NCI-H2029 treated with DMSO at 0.1 percent for 48 hours (cell line): Measurements from ENCODE around the gene CFI.

Experiments used
- DNase-seq: peaks from one replicate; lab custom pipeline; 2025; lab: John Stamatoyannopoulos, UW

The CFI gene

DNA sequence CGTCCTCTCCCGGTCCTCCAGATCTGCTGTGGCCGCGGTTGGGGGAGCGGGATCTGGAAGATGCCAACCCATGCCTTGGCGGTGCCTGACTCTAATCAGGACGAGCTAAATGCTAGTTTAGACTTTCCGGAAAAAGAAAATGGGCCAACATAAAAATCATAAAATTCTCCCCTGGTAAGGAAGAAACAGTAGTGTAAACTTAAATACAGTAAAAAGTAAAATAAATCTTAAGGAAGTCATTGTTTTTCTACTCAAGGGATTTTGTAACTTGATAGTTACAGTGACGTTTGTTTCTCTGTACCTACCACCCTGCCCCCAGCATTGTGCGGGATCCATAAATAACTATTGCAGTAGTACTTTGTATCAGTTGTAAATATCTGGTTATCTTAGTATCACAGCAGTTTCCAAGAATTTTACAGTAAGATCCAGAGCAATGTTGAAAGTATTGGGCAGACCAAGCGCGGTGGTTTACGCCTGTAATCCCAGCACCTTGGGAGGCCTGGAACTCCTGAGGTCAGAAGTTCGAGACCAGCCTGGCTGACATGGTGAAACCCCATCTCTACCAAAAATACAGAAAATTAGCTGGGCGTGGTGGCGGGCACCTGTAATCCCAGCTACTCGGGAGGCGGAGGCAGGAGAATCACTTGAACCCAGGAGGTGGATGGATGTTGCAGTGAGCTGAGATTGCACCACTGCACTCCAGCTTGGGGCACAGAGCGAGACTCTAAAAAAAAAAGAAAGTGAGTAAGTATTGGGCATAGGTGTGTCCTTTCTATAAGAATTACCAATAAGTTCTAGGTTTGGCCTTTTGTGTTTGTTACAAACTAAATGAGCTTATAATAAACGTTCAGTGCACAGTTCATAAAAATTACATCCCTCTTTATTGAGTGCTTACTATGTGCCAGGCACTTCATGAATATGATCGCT, 70.9 kb downstream of the CFI start:
- DNase-seq: no peak

DNA sequence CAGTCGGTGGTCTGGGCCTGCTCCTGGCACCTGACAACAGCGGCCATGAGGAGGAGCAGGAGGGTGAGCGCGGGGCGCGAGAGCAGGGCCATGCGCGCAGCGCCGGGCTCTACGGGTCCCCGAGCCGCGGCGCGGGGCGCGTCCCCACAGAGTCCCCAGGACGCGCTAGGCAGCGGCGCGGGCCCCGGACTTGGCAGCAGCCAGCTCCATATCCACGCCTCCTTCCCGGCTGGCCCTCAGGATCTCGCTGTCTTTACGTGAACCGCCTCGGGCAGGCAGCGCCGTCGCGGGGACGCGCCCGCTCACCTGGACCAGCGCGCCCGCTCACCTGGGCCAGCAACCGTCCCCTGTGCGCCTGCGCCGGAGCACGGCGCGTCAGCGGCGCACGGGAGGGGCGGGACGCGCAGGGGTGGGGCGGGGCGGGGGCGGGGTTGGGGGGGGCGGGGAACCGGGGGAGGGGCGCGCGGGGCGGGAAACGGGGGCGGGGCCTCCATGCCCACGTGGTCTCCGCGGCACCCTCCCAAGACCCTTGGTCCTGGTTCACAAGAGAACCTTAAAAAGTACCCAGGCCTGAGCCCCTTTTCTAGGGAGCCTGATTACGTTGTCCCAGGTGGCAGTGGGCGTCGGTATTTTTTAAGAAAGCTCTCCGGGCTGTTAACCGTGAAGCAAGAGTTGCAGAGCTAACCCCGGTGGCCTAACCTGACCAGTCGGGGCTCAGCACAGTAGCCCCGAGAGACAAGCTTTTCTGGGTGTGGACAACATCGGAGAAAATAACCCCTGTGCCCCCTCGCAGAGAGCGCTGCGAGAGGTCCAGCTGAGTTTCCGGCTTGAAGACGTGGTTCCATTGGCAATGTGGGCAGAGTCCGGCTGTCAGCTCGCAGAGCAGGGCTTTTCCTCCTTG, 71.8 kb downstream of the CFI start, which contains the start of gene PLA2G12A:
PLA2G12A (minus strand) TSS at position 353 of the 901 bp plus-strand sequence; CDS start at position 92, 261 bp downstream.
- DNase-seq: peak; percentile 39

DNA sequence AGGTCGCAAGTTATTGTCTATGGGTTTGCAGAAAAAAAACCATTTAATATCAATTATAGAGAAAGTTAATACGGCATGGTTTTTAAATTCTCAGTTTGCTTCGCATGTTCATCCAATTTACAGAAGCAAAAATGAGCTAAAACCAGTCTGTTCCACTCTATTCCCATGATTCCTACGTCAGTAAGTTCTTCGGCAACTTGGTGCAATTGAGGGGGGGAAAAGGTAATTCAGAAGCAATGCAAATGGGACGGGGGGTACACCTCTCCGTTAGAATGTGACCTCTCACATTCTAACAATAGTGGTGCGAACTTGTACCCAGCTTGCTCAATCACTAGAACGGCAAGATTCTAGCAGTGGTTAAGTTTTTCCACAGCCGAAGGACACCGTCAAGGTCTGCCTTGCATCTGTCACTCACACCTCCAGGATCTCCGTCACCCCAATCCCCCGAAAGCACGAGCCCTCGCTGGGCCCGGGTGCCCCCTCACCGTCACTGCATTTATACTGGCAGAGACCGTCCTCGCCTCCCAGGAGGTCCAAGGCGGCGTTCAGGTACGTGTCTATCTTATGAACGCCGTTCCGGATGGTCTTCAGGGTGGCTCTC, 72.6 kb downstream of the CFI start:
- DNase-seq: no peak

DNA sequence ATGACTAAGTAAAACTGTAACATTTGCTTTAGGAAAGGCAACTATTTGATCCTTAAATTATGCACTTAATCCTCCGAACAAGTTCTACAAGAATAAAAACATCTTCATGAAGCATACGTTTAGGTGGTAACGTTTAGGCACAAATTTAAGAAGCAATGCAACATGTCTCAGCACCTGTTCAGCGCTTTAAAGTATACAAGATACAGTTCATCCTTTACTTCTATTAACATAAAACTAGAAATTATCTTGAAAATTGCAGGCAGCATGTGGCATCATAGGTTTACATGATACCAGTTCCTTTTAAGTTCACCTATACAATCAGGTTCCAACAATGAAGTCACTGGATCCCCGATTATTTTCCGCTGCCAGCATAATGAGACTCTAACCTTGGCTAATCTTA, 73.4 kb downstream of the CFI start:
- DNase-seq: no peak

DNA sequence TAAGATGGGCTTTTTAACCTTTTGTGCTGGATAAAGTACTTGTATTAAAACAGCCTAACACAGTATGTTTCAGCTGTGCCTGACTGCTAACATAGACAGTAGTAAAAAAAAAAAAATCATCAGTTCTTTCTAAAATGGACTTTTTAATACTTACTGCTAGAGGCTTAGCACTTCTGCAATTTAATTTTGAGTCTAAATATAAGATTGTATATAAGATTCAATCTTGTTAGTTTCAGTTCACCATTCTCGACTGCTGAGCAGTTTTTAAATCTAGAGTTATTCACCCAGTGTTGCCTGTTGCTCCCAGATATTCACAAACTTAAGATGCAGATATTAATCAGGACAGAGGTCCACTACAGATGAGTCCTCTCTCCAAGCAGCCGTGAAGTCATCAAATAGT, 78.7 kb downstream of the CFI start:
- DNase-seq: no peak

DNA sequence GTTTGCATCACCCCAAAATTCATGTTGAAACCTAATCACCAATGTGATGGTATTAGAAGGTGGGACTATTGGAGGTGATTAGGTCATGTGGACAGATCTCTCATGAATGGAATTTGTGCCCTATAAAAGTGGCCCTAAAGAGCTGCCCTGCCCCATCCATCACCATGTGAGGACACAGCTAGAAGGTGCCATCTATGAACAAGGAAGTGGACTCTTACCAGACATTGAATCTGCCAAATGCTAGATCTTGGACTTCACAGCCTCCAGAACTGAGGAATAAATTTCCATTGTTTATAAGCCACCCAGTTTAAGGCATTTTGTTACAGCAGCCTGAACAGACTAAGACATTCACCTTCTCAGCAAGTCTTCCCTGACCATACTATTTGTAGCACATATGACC, 79.4 kb downstream of the CFI start:
- DNase-seq: no peak

DNA sequence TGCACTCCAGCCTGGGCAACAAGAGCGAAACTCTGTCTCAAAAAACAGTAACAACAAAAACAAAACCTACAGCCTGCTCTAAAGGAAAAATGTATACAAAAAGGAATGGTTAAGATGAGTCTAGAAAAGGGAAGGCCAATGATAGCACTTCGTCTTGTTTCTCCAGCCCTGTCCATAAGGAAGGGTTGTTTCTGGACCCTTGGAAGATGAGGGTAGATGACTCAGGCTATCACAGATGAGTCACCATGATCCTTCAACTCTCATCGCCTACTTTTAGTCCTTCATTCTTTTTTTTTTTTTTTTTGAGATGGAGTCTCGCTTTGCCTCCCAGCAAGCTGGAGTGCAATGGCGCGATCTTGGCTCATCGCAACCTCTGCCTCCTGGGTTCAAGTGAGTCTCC, 80.8 kb downstream of the CFI start:
- no peak for DNase-seq

DNA sequence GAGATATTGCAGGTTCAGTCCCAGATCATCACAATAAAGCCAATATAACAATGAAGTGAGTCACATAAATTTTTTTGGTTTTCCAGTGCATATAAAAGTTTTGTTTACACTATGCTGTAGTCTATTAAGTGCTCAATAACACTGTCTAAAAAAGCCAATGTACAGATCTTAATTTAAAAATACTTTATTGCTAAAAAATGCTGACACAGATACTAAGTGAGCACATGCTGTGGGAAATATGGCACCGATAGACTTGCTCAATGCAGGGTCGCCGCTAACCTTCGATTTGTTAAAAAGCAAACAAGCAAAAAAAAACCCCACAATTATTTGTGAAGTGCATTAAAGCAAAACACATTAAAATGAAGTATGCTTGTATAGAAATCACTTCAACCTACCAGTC, 82.2 kb downstream of the CFI start:
- no peak for DNase-seq

DNA sequence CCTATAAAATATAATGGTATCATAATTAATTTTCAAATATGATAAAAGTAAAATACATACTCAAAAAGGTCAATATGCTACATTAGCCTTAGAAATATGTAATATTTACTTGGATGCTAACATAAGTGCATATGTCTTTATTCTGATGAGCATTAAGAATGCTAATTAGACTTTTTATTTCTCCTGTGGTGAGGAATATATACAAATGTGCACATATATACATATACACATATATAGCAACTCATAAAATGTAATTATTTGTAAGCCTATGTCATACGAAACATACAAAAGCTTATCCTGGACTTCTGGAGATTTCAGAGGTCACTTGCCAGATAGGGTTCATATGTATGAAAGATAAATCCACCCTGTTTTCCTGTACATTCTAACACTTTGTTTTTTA, 83.0 kb downstream of the CFI start:
- DNase-seq: no peak

DNA sequence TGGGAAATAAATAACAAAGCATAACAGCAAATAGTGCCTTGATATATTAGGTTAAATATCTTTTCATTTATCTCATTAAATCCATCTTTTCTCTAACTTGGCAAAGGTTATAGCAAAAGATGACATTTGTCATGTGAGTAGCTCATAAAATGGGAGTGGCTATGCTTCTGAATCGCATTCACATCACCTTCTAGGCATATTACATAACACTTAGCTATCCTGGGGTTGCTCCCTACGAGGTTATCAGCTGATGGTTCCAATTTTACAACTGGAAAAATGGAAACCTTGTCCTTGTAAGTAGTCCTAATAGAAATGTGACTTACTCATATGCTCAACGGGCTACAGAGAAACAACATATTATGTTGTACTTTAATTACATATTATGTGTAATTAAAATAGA, 88.3 kb downstream of the CFI start:
- no peak for DNase-seq

DNA sequence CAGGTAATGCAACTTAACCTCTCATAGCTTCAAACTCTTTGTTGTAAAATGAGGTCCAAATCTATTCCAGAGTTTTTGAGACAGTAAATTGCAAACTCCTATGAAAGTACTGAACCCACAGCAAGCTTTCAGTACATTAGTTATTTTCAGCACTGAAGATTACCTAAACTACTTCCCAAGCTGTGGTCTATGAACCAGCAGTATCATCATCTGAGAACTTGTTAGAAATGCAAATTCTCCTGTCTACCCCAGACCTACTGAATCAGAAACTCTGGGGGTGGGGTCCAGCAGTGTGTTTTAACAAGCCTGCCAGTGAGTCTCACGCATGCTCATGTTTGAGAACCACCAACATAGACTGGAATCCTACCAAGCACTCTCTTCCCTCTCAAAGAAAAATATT, 92.8 kb downstream of the CFI start:
- DNase-seq: no peak

DNA sequence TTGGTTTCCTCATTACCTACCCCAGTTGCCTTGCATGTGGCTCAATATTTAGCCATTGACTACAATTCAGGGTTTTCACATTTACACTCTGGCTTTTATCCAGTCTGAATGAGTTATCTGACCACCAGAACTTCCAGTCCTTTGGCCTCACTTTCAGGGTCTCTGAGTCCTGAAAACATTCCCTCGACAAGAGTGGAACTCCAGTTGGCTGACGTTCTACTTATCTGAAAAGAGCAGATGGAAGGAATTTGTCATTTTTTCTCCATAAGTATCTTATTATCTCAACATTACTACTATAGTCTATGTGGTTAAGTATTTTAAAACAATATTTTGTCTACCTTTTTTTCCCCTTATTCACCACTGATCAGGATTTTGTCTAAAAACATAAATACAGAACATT, 93.4 kb downstream of the CFI start:
- no peak for DNase-seq

DNA sequence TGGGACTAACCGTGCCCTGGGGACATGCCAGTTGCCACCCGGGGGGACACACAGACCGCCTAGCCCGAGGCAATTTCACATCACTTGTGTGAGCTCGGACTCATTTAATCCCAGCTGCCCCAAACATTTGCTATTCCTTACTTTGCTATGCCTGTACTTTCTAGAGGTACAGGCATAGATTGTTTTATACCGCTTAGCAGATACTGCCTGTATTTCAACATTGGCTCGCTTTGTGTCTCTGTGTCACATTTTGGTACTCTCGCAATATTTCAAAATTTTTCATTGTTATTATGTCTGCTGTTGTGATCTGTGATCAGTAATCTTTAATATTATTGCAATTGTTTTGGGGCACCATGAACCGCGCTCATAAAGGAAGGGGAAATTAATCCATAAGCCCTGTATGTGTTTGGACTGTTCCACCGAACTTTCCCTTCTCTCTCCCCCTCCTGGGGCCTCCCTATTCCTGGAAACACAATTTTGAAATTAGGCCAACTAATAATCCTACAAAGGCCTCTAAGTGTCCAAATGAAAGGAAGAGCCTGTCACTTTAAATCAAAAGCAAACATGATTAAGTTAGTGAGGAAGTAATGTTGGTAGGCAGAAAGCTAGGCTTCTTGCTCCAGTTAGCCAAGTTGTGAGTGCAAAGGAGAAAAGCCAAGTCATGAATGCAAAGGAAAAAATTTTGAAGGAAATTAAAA, 98.0 kb downstream of the CFI start:
- DNase-seq: no peak

DNA sequence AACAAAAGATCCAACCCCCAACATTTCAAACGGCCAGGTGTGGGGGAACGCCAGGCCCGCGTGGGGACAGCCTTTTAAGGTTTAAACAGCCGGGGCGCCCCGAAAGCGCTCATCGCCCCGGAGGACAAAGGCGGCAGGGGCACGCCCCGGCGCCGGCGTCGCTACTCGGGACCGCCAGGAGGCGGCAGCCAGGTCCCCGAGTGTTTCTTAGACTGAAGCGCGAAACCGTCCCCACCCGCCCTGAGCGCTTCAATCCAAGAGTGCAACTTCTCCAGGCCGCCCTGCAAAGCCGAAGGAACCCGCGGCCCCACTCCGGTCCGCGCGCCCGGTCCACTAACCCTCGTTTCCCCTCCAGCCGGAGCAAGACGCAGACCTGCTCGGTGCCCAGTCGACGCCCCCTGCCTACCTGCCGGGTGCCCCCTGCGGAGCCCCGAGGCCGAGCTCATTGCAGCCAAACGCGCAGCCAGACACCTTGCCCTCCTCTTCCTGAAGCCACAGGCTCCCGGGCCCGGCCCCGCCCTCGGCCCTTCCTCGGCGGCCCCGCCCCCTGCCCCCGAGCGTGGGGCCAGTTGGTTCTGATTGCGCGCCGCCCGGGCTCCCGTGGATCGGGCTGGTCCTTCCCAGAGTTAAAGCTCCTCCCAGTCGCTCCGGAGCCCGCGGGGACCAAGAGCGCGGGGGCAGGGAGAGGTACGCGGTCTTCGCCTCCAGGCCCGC, 98.7 kb downstream of the CFI start, which contains the start of gene CASP6:
CASP6 (minus strand) TSS at position 496 of the 714 bp plus-strand sequence; CDS start at position 446, 50 bp downstream.
- DNase-seq: peak; percentile 20

DNA sequence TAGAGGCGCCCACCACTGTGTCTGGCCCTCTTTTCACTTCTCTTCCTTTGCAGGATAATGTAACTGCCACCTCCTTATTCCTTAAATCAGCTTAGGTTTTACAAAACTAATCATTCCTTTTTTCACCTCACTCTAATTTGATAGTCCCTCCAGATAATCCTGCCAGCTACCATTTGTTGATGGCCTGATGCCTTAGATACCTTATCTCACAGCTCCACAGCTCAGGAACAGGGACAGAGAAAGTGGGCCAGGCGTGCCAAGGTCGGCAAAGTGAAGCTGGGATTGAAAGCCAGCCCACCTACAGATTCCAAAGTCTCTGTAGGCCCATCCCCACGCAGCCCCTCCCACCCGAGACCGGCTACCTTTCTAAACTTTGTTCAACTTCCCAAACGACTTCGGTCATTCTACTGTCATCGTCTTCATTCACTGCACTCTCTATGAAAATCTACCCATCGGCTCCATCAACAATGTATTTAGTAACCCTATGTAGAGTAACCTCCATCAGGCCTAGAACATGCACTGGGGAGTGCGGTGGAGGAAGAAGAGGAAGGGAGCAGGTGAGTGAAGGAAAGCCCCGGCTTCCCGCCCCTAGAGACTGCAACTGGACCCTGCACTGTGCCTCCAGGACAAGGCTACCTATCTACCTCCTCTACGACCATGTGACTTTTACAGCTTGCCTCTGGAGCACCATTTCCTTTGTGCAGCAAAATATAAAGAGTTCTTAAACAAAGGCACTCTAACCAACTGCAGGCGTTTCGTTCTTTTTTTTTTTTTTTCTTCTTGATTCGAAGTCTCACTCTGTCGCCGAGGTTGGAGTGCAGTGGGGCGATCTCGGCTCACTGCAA, 100.0 kb downstream of the CFI start:
- DNase-seq: no peak

DNA sequence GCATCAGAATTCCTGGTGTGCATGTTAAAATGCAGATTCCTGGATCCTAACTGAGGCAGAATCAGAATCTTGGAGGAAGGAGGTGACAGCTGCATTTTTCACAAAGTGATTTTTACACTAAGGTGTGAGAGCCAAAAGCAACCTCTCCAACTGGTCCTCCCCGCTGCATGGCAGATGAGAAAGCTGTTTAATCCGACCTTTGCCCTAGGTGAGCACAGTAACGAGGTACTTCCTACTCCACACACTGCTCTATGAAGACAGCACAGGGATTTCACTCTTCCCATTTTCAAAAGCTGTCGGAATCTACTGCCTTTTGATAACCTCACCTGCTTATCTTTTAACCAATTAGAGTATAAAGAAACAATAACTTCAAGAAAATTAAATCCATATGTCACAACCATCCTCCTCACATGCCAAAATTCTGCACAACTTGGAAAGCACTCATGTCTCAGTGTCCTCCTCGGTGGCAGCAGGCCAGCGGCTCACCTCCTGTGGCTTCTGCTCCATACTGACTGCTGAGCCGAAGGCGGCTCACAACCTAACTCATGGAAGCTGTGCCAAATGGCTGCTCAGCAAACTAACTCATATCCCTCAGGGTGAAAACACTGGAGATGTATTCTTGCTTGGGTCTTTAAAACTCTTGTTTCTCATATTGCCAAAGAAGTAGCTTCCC, 102.1 kb downstream of the CFI start:
- DNase-seq: no peak

DNA sequence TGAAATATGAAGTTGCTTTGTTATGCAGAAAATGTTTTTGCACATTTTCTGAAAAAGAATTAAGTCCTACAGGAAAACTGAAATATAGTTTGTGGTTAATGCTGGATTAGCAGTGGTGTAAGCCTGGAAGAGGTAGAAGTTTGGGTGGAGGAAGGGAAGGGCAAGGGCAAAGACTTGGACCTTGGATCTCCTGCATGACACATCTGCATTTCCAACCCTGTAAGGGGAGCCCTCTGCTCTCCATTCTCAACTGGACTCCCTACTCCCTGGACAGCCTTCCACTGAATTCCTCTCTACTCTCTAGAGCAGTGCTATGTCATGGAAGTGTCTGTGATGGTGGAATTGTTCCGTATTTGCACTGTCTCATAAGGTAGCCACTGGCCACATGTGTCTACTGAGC, 103.1 kb downstream of the CFI start:
- no peak for DNase-seq

DNA sequence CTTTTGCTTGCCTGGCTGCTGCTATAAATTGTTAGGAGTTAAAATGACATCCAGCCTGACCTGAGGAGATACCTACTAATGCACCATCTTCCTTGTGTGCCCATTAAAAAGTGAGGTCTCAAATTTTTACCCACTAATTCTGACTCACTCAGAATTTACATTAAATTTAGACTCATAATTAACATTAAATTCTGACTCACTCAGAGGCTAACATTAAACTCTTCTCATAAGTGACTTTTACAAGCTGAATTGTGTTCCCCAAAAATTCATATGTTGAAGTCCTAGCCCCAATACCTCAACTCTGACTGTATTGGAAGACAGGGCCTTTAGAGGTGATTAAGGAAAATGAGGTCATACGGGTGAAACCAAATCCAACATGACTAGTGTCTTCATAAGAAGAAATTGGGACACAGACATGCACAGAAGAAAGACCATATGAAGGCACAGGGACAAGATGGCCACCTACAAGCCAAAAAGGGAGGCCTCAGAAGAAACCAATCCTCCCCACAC, 110.3 kb downstream of the CFI start:
- DNase-seq: no peak
